ENCODE data around the gene NDUFB5. TPM values are rescaled to one million over a fixed set of nuclear protein-coding genes. Genes with fewer than 3 reads are reported as not detected.

The NDUFB5 gene
- total RNA-seq, result 10 to 100 TPM; 76.3 to 77.9 (median 77.3) TPM

- ATAC-seq (peak; percentile 97), DNase-seq (peak; percentile 88)
- Mint-ChIP-seq H3K27me3 (ENCODE audit: low read depth) (no peaks in the 10 kb centered on the region), H3K36me3 (ENCODE audit: insufficient read depth) (peaks cover 13% of the 10 kb centered on the region), H3K9me3 (no peaks in the 10 kb centered on the region), H3K4me1 (ENCODE audit: low read depth) (peaks cover 38% of the 10 kb centered on the region), H3K4me3 (peak within 1 kb of the TSS; percentile 99)
These were observed at the start of gene NDUFB5, which contains the start of gene MRPL47 for GRCh38 chr3:179604321-179605078. NDUFB5 (plus strand) TSS chr3:179604794; CDS start chr3:179604816, 22 bp downstream. MRPL47 (minus strand) TSS chr3:179604638; CDS start chr3:179604624, 14 bp downstream.

- peaks cover 6% of the 10 kb centered on the region for H3K27me3 Mint-ChIP-seq (ENCODE audit: low read depth)
- no peak for ATAC-seq
- no peaks in the 10 kb centered on the region for H3K9me3 Mint-ChIP-seq
- no peaks in the 10 kb centered on the region for H3K36me3 Mint-ChIP-seq (ENCODE audit: insufficient read depth)
- no peak overlapping the region for H3K4me3 Mint-ChIP-seq
- peak; percentile 17 for DNase-seq
- peaks cover 9% of the 10 kb centered on the region for H3K4me1 Mint-ChIP-seq (ENCODE audit: low read depth)
These were observed 45.7 kb upstream of the NDUFB5 start for GRCh38 chr3:179558742-179559364.

- ATAC-seq (no peak), DNase-seq (no peak)
- no peaks in the 10 kb centered on the region for H3K9me3 Mint-ChIP-seq
- no peaks in the 10 kb centered on the region for H3K36me3 Mint-ChIP-seq (ENCODE audit: insufficient read depth)
- H3K27me3 Mint-ChIP-seq (ENCODE audit: low read depth), result peaks cover 6% of the 10 kb centered on the region
- no peak overlapping the region for H3K4me3 Mint-ChIP-seq
- peaks cover 25% of the 10 kb centered on the region for H3K4me1 Mint-ChIP-seq (ENCODE audit: low read depth)
These were observed 43.8 kb upstream of the NDUFB5 start for GRCh38 chr3:179560791-179561190.

- no peaks in the 10 kb centered on the region for H3K36me3 Mint-ChIP-seq (ENCODE audit: insufficient read depth)
- no peaks in the 10 kb centered on the region for H3K9me3 Mint-ChIP-seq
These were observed 41.9 kb upstream of the NDUFB5 start, which contains the start of gene ACTL6A for GRCh38 chr3:179562591-179563270. ACTL6A (plus strand) TSS chr3:179562926; CDS start chr3:179563093, 167 bp downstream.

GRCh38 chr3:179563271-179563783, 41.3 kb upstream of the NDUFB5 start:
- peak; percentile 64 to 66 for ATAC-seq
- Mint-ChIP-seq H3K4me1 (ENCODE audit: low read depth) (peaks cover 31% of the 10 kb centered on the region), H3K9me3 (no peaks in the 10 kb centered on the region), H3K36me3 (ENCODE audit: insufficient read depth) (no peaks in the 10 kb centered on the region), H3K4me3 (peak overlapping the region; percentile 95), H3K27me3 (ENCODE audit: low read depth) (peaks cover 2% of the 10 kb centered on the region)
- DNase-seq, result peak; percentile 51

More at GRCh38 chr3:179562591-179563270, 41.9 kb upstream of the NDUFB5 start, which contains the start of gene ACTL6A:
- DNase-seq, result peak; percentile 99
- ATAC-seq, result peak; percentile 95
- Mint-ChIP-seq H3K4me3 (peak within 1 kb of the TSS; percentile 95), H3K27me3 (ENCODE audit: low read depth) (peaks cover 2% of the 10 kb centered on the region), H3K4me1 (ENCODE audit: low read depth) (peaks cover 31% of the 10 kb centered on the region)

- ATAC-seq (no peak), DNase-seq (no peak)
- Mint-ChIP-seq H3K4me3 (peak overlapping the region; percentile 19), H3K9me3 (no peaks in the 10 kb centered on the region), H3K4me1 (ENCODE audit: low read depth) (peaks cover 33% of the 10 kb centered on the region), H3K27me3 (ENCODE audit: low read depth) (peaks cover 2% of the 10 kb centered on the region), H3K36me3 (ENCODE audit: insufficient read depth) (peaks cover 7% of the 10 kb centered on the region)
These were observed 39.1 kb upstream of the NDUFB5 start for GRCh38 chr3:179565496-179565895.

- no peaks in the 10 kb centered on the region for H3K4me1 Mint-ChIP-seq (ENCODE audit: low read depth)
- ATAC-seq, result no peak
- H3K4me3 Mint-ChIP-seq, result no peak overlapping the region
- no peaks in the 10 kb centered on the region for H3K9me3 Mint-ChIP-seq
- peaks cover 24% of the 10 kb centered on the region for H3K36me3 Mint-ChIP-seq (ENCODE audit: insufficient read depth)
- no peaks in the 10 kb centered on the region for H3K27me3 Mint-ChIP-seq (ENCODE audit: low read depth)
- DNase-seq, result no peak
These were observed 23.6 kb upstream of the NDUFB5 start for GRCh38 chr3:179580992-179581391.

- Mint-ChIP-seq H3K27me3 (ENCODE audit: low read depth) (no peaks in the 10 kb centered on the region), H3K36me3 (ENCODE audit: insufficient read depth) (peaks cover 20% of the 10 kb centered on the region), H3K4me1 (ENCODE audit: low read depth) (peaks cover 5% of the 10 kb centered on the region), H3K4me3 (no peak overlapping the region), H3K9me3 (no peaks in the 10 kb centered on the region)
- DNase-seq, result no peak
- ATAC-seq, result peak; percentile 34 to 35
These were observed 15.5 kb upstream of the NDUFB5 start for GRCh38 chr3:179589143-179589542.

- Mint-ChIP-seq H3K36me3 (ENCODE audit: insufficient read depth) (peaks cover 19% of the 10 kb centered on the region), H3K4me1 (ENCODE audit: low read depth) (peaks cover 5% of the 10 kb centered on the region), H3K9me3 (no peaks in the 10 kb centered on the region), H3K27me3 (ENCODE audit: low read depth) (no peaks in the 10 kb centered on the region), H3K4me3 (no peak overlapping the region)
- ATAC-seq, result no peak
- DNase-seq, result no peak
These were observed 13.9 kb upstream of the NDUFB5 start for GRCh38 chr3:179590669-179591068.

- Mint-ChIP-seq H3K27me3 (ENCODE audit: low read depth) (no peaks in the 10 kb centered on the region), H3K9me3 (no peaks in the 10 kb centered on the region), H3K36me3 (ENCODE audit: insufficient read depth) (peaks cover 20% of the 10 kb centered on the region), H3K4me3 (no peak overlapping the region), H3K4me1 (ENCODE audit: low read depth) (peaks cover 5% of the 10 kb centered on the region)
- DNase-seq (no peak), ATAC-seq (no peak)
These were observed 13.3 kb upstream of the NDUFB5 start for GRCh38 chr3:179591313-179591712.

- Mint-ChIP-seq H3K9me3 (no peaks in the 10 kb centered on the region), H3K4me1 (ENCODE audit: low read depth) (peaks cover 7% of the 10 kb centered on the region), H3K4me3 (no peak overlapping the region), H3K36me3 (ENCODE audit: insufficient read depth) (peaks cover 16% of the 10 kb centered on the region), H3K27me3 (ENCODE audit: low read depth) (no peaks in the 10 kb centered on the region)
- no peak for ATAC-seq
- DNase-seq, result no peak
These were observed 5.1 kb upstream of the NDUFB5 start for GRCh38 chr3:179599531-179599930.

GRCh38 chr3:179603321-179603720, 1.3 kb upstream of the NDUFB5 start:
- peaks cover 15% of the 10 kb centered on the region for H3K36me3 Mint-ChIP-seq (ENCODE audit: insufficient read depth)
- H3K27me3 Mint-ChIP-seq (ENCODE audit: low read depth), result no peaks in the 10 kb centered on the region
- ATAC-seq (no peak), DNase-seq (no peak)
- no peaks in the 10 kb centered on the region for H3K9me3 Mint-ChIP-seq
- peak overlapping the region; percentile 99 for H3K4me3 Mint-ChIP-seq
- peaks cover 29% of the 10 kb centered on the region for H3K4me1 Mint-ChIP-seq (ENCODE audit: low read depth)

- no peaks in the 10 kb centered on the region for H3K9me3 Mint-ChIP-seq
- ATAC-seq (no peak), DNase-seq (no peak)
- peak overlapping the region; percentile 99 for H3K4me3 Mint-ChIP-seq
- peaks cover 15% of the 10 kb centered on the region for H3K36me3 Mint-ChIP-seq (ENCODE audit: insufficient read depth)
- peaks cover 32% of the 10 kb centered on the region for H3K4me1 Mint-ChIP-seq (ENCODE audit: low read depth)
- no peaks in the 10 kb centered on the region for H3K27me3 Mint-ChIP-seq (ENCODE audit: low read depth)
These were observed 763 bp upstream of the NDUFB5 start for GRCh38 chr3:179603831-179604230.

- H3K27me3 Mint-ChIP-seq (ENCODE audit: low read depth), result no peaks in the 10 kb centered on the region
- H3K4me1 Mint-ChIP-seq (ENCODE audit: low read depth), result peaks cover 46% of the 10 kb centered on the region
- ATAC-seq (no peak), DNase-seq (no peak)
- H3K9me3 Mint-ChIP-seq, result no peaks in the 10 kb centered on the region
- peak overlapping the region; percentile 54 for H3K4me3 Mint-ChIP-seq
- peaks cover 15% of the 10 kb centered on the region for H3K36me3 Mint-ChIP-seq (ENCODE audit: insufficient read depth)
These were observed 2.0 kb downstream of the NDUFB5 start for GRCh38 chr3:179606534-179607085.
